HEK293T (cell line): ENCODE results near the gene CELF4.

ENCODE experiments used
- ARNT ChIP-seq: fragments of 450-650 bp; IDR thresholded peaks from 2 replicates; pipeline ENCODE4 v1.6.1; 2017; ENCODE audit warnings: mild to moderate bottlenecking
- BHLHE40 ChIP-seq: fragments of 450-650 bp; IDR thresholded peaks from 2 replicates; pipeline ENCODE4 v1.6.1; 2016; ENCODE audit warnings: mild to moderate bottlenecking, moderate library complexity, borderline replicate concordance
- CTBP1 ChIP-seq: fragments of 450-650 bp; IDR thresholded peaks from 2 replicates; pipeline ENCODE4 v1.6.1; 2016; ENCODE audit warnings: borderline replicate concordance
- SP1 ChIP-seq: fragments of 450-650 bp; IDR thresholded peaks from 2 replicates; pipeline ENCODE4 v1.6.1; 2017
- SUZ12 ChIP-seq: fragments of 450-650 bp; IDR thresholded peaks from 2 replicates; pipeline ENCODE4 v1.6.1; 2016; ENCODE audit warnings: mild to moderate bottlenecking
- ZNF384 ChIP-seq: fragments of 450-650 bp; IDR thresholded peaks from 2 replicates; pipeline ENCODE4 v1.6.1; 2016

GRCh38 chr18:37395631-37396030 is 170.0 kb downstream of the CELF4 start:
- TF ChIP-seq SUZ12 = no peak
- no peak for TF ChIP-seq CTBP1
- no peak for TF ChIP-seq BHLHE40
- TF ChIP-seq ZNF384 = no peak
- TF ChIP-seq SP1 = no peak
- no peak for TF ChIP-seq ARNT
